GM19239 (cell line): ENCODE data around the gene SDC1.

Source experiments
- DNase-seq: peaks from one replicate; pipeline ENCODE4 v3.0.0; 2011; ENCODE audit warnings: low spot score; ENCODE audit not compliant: insufficient read length
- FAIRE-seq: peaks from 2 replicates; lab custom pipeline; 2011; peaks lifted over from hg19 to GRCh38; lab: Jason Lieb, UNC

The SDC1 gene

GRCh38 chr2:20174410-20174809 is 50.5 kb downstream of the SDC1 start:
- DNase-seq (no peak), FAIRE-seq (no peak)

DNA sequence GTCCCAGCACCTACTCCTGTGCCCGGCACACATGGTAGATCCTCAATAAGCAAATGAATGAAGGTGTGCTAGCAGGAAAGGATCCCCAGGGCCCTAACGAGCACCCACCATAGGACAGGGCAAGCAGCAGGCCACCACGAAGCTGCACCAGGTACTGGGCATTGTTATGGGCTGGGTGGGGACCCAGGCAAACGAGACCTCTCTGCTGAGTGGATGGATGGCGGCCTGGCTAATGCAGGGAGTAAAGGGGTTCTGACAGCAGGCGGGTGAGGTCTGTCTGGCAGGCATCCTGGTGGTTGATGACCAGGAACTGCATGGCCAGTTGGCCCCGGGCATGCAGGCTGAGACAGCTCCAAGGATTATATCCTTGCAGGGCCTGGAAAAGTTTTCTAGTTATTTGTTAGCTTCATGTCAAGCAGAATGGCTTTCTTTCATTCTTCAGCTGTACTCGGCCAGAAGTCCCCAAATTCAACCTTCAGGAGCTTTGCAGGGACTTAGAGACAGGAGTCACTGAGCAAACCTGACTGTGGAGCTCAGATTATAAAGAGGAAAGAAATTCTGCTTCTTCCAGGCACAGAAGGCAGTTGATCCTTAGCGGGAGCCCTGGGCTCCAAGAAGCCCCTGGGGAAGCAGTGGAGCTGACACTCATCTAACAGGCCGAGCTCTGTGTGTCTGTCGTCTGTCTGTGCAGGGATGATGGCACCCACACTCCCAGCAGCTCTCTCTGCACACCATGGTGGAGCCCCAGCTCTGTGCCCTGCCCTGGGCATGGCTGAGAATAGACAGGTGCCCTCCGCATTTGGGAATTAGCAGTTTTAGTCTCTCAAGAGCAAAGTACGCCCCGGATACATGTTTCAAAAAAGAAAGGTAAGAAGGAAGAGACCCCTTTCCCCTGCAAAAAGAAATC is 51.2 kb downstream of the SDC1 start:
- DNase-seq (no peak), FAIRE-seq (no peak)

DNA sequence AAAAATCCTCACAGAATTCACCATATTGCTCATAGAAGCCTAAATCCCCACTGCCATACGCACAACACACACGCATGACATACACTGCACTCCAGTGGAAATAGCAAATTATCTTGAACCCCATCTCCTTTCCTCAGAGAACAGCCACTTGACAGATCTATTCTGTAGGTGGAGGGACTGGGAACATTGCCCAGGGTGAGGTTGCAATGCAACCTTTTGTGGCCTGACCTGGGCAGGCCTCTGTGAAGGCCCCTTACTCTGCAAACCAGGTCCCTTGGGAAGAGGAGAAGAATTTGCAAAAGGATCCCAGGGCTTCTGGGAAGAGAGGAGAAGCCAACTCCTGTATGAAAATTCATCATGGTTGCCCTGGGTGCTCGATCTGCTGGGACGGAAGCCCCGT is 51.9 kb downstream of the SDC1 start:
- DNase-seq (no peak), FAIRE-seq (no peak)

GRCh38 chr2:20172273-20173055 is 52.5 kb downstream of the SDC1 start:
- DNase-seq (no peak), FAIRE-seq (no peak)

GRCh38 chr2:20171445-20171977 is 53.4 kb downstream of the SDC1 start:
- DNase-seq (no peak), FAIRE-seq (no peak)

DNA sequence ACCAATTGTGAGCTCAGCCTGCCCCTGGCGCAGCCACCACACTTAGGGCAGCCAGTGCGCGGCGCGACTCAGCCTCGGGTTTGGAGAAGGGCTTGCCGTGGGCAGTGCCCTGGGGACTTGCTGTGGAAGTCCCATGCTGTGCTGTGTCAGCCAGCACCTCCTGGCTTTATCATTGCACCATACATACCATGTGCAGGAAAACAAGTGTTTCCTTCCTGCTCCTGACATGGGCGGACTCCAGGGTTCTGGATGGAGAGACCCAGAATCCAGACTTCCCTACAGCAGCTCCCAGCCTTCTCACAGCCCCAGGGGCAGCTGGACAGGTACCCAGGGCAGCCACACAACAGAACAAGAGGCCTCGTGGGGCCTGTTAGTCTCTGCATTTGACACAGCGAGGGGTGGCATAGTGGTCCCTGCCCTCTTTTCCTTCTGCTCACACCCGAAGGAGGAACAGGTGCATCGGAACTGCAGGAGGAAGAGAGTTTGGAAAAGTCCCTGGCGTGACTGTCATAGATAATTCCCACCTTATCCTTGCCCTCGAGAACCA is 54.2 kb downstream of the SDC1 start:
- FAIRE-seq (no peak), DNase-seq (no peak)

DNA sequence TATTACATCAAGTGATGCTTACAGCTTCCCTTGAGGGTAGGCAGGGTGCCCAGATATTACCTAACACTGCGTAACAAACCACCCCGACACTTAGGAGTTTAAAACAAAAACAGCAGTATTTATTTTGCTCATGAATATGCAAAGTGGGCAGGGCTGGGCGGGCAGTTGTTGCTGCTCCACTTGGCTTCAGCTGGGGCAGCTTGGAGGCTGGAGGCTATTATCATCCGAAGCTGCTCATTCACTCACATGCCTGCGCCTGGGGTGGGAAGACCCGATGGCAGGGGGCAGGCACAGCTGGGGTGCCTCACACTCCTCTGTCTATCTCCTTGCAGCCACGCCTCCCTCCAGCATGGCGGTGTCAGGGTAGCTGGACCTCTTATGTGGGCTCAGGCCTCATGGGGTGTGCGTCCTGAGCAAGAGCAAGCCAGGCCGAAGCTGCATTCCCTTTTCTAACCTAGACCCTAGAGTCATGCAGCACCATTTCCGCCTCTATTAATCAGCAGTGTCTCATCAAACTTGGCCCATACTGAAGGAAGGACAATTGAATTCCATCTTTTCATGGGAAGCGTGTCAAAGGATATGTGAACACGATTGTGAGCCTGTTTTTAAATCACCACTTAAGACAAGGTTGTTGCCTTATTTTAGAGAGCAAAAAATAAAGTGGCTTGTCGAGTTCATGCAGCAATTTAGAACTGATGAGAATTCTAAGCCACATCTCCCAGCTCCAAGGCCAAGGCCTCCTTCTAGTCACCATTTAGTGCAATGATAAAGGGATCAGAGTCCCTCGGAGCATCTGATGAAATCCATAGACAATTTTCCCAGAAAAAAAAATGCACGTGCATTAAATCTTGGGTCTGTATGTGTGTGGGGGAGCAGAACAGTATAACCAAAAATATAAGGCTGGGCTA is 54.9 kb downstream of the SDC1 start:
- no peak for DNase-seq
- no peak for FAIRE-seq

DNA sequence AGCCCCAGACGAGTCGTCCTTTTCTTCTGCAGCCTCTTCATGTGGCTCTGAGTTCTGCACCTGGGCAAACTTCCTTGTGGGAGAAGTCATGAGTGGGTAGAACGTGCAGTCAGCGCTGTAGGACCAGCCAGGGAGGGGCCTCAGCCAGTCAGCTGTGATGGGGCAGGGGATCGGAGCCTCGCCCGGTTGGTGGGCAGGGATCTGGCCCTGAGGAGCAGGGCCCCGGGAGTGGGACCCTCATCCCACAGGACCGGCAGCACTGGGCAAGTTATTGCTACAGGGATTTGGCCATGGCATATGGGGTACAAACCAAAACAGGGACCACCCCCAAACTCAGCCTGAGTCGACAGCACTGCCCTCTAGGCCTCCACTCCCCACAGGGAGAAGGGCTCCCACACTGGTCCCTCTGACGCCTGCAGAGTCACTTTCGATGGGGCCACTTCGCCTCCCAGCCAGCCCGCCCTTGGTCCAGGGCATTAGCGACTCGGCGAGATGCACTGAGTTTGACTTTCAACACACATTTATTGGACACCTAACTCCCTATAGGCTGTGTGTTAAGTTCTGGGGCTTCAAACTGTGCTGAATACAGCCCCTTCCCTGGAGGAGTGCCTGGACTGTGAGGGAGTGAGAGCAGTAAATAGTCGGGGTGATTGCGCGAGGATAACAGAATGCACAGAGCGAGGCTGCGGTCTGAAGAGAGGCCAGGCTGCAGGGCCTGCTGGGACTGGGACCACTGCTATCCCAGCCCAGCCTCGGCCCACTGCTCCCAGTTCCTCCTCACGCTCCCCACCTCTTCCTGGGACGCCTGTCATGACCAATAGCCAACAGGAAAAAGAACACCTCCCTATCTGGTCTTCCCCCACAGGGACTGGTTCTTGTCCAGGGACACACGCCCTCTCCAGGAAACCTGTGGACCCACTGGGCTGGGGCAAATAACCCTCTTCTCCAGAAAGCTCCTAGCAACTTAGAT is 55.9 kb downstream of the SDC1 start:
- DNase-seq (no peak), FAIRE-seq (no peak)

GRCh38 chr2:20168048-20168726 is 56.7 kb downstream of the SDC1 start:
- DNase-seq = no peak
- no peak for FAIRE-seq

DNA sequence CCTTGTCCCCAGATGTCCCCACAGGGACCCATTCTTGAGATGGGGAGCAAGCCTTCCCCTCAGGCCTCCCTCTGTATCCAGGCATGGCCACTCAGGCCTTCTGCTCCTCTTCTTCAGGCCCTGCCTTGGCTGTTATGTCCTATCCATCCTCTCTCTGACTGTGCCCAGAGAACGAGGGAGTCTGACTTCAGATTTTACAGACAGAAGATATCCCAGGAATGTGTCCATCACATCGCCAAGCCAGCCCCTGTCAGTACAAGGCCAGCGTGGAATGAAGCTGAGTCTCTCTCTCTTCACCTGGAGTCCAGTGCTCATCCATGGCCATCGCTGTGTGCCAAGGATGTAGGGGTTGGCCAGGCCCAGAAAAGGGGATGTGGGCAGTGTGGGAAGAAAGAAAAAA is 57.6 kb downstream of the SDC1 start:
- no peak for FAIRE-seq

GRCh38 chr2:20165677-20166509 is 59.0 kb downstream of the SDC1 start:
- FAIRE-seq (no peak), DNase-seq (no peak)

More for the DNA sequence above, 57.6 kb downstream of the SDC1 start:
- DNase-seq = no peak

DNA sequence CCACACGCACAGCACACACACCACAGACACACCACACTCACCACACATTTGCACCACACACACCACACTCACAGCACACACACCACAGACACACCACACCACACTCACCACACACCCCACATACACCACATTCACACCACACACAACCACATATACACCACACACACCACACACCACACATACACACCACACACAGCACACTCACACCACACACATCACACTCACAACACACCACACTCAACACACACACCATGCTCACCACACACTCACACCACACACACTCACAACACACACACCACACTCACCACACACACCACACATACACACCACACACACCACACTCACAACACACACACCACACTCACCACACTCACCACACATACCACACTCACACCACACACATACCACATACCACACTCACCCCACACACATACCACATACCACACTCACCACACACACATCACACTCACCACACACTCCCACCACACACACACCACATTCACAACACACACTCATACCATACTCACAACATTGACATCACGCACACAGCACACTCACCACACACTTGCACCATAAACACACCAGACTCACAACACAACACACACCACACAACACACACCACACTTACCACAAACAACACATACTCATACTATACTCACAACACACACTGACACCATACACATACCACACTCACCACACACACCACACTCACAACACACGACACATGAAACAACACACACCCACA is 60.0 kb downstream of the SDC1 start:
- FAIRE-seq = peak; percentile 21

DNA sequence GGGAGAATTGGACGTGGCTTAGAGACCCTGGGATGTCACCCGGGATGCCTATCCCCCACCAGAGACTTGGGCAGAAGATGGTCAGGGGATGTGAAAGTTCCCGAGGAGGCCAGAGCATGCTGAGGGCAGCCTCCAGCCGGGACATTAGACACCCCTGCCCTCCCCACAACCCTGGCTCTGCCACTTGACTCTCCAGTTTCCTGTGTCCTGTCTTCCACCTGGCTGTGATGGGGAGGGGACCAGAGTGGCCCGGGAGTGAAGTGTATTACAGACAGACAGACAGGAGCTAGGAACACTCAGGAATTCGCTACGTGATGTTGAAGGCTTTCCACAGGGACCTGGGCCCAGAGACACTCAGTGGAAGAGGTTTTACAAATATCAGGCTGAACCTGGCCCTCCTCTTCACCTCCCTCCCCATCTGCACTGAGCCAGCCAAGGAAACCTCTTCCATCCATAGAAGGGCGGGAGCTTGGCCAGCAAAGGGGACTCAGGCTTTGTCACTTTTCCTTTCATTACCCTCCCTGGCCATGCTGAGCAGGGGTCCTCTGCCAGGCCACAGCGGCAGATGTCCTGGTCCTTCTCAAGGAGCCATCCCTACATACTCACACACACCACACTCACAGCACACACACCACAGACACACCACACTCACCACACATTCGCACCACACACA is 60.7 kb downstream of the SDC1 start:
- no peak for DNase-seq
- FAIRE-seq = no peak

More for the DNA sequence above, 60.0 kb downstream of the SDC1 start:
- no peak for DNase-seq

DNA sequence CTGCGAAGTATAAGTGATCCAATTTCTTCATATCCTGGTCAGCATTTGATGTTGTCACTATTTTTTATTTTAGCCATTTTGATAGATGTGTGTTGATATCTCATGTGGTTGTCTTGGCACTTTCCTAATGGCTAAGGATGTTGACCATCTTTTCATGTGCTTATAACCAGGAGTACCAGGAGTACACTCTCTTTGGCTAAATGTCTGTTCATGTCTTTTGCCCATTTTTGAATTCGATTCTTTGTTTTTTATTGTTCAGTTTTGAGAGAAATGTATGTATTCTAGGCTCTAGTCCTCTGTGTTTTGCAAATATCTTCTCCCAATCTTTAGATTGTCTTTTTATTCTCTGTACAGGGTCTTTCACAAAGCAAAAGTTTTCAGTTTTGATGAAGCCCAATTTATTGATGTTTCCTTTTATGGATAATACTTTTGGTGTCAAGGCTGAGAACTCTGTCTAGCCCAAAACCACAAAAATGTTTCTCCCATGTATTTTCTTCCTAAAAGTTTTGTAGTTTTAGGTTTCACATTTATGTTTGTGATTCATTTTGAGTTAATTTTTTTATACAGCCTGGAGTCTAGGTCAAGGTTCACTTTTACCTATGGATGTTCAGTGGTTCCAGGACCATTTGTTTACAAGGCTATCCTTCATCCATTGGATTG is 65.4 kb downstream of the SDC1 start:
- DNase-seq = no peak
- FAIRE-seq = no peak

- DNase-seq (no peak), FAIRE-seq (no peak)
Observed at GRCh38 chr2:20157193-20157891, 67.6 kb downstream of the SDC1 start.
